H1 (cell line): ENCODE measurements around the gene LRRC61. TPM values are rescaled to one million over a fixed set of nuclear protein-coding genes. Genes with fewer than 3 reads are reported as not detected.

ENCODE experiments used
- ASH2L ChIP-seq: fragments of 200-600, 300-600 bp; sonication (generic); IDR thresholded peaks from one replicate; pipeline ENCODE4 v1.7.1; 2017; ENCODE audit warnings: low read length
- CEBPB ChIP-seq: IDR thresholded peaks from 2 replicates; pipeline ENCODE4 v1.6.1; 2012; ENCODE audit warnings: low read depth, low read length
- CHD1 ChIP-seq: IDR thresholded peaks from 2 replicates; pipeline ENCODE4 v1.6.1; 2012; ENCODE audit warnings: low read depth, low read length, improper control_type of control experiment
- FOSL1 ChIP-seq: IDR thresholded peaks from 2 replicates; pipeline ENCODE4 v1.6.1; 2011; ENCODE audit warnings: mild to moderate bottlenecking, low read depth, low read length, moderate library complexity; ENCODE audit not compliant: insufficient read depth
- POLR2A ChIP-seq, 2 experiments: IDR thresholded peaks; 1 replicate in 1 of 2; 2 replicates in 1 of 2; pipeline ENCODE4 v1.6.1; 2011; ENCODE audit warnings: low read depth in 2 of 2, low read length in 2 of 2, mild to moderate bottlenecking in 2 of 2; ENCODE audit errors: control extremely low read depth in 1 of 2
- RBBP5 ChIP-seq: IDR thresholded peaks from 2 replicates; pipeline ENCODE4 v1.7.1; 2012; ENCODE audit warnings: low read depth, mild to moderate bottlenecking, inconsistent platforms, low read length, moderate library complexity, borderline replicate concordance
- polyA plus RNA-seq, 7 experiments: library from polyadenylated mRNA; depleted of rRNA in 3 of 7; stranded (reverse) in 5 of 7; unstranded in 2 of 7; fragments of >200 nt in 5 of 7; fragments of 200-250 nt in 2 of 7; gene quantifications; 1 replicate in 5 of 7; 2 replicates in 1 of 7; 4 replicates in 1 of 7; pipeline versions ENCODE4 v1.2.1 to v1.2.3, GENCODE V29; 2011 to 2013; ENCODE audit warnings: missing spikeins in 2 of 7, mixed read lengths in 2 of 7
- total RNA-seq: library from RNA; stranded (reverse); fragmentation: NEBNext Ultra II Directional; extraction: Animal tissue kit (Norgen Biotek cat#: 25700); gene quantifications from 2 replicates; pipeline ENCODE4 v1.2.1, GENCODE V29; 2021

LRRC61 gene
- total and polyA plus RNA-seq, 2 of the 8 experiments (the other 6 are each of a cell fraction or from before 2014, with no cell fraction given), result 0.73 to 44.8 TPM

GRCh38 chr7:150308575-150308974 is 14.6 kb upstream of the LRRC61 start (continued):
- TF ChIP-seq CEBPB, result no peak
- no peak for TF ChIP-seq ASH2L
- no peak for TF ChIP-seq POLR2A (IDR thresholded peaks at IDR 0.05; ENCODE audit: control extremely low read depth in 1 of 2, low read depth in 2 of 2, low read length in 2 of 2)
- no peak for TF ChIP-seq RBBP5
- no peak for TF ChIP-seq CHD1
- TF ChIP-seq FOSL1, result no peak
